Measurements from ENCODE around the gene HNRNPA1L2. TPM values are rescaled to one million over a fixed set of nuclear protein-coding genes. Genes with fewer than 3 reads are reported as not detected.
A peak's percentile ranks its signal among the peaks of the same experiment; 100 is the strongest.
"Not testable (repeated sequence)": the region's sequence is repeated elsewhere in the genome, so short reads cannot be mapped to it uniquely, and the experiment has no call there.

The HNRNPA1L2 gene
- total RNA-seq, 1 donor from 2014 or later = 12.0 TPM

- peak; percentile 54 for DNase-seq (ENCODE audit: low spot score, unreplicated experiment)
- no peaks in the 10 kb centered on the region for H3K27me3 Mint-ChIP-seq
- H3K4me3 Mint-ChIP-seq (ENCODE audit: low read depth) = peak overlapping the region; percentile 81
- TF ChIP-seq CTCF (IDR thresholded peaks at IDR 0.05; ENCODE audit: unreplicated experiment) = peak; percentile 13
- H3K4me1 Mint-ChIP-seq (ENCODE audit: low read depth) = peaks cover 6% of the 10 kb centered on the region
- peak overlapping the region; percentile 92 for H3K27ac Mint-ChIP-seq
- H3K36me3 Mint-ChIP-seq (ENCODE audit: insufficient read depth) = no peaks in the 10 kb centered on the region
- no peaks in the 10 kb centered on the region for H3K9me3 Mint-ChIP-seq (ENCODE audit: low read depth)
These were observed 42.2 kb upstream of the HNRNPA1L2 start for GRCh38 chr13:52599848-52600603.

- no peak for TF ChIP-seq CTCF (IDR thresholded peaks at IDR 0.05; ENCODE audit: unreplicated experiment)
- Mint-ChIP-seq H3K9me3 (ENCODE audit: low read depth) (no peaks in the 10 kb centered on the region), H3K4me1 (ENCODE audit: low read depth) (peaks cover 6% of the 10 kb centered on the region), H3K4me3 (ENCODE audit: low read depth) (peak overlapping the region; percentile 67), H3K36me3 (ENCODE audit: insufficient read depth) (no peaks in the 10 kb centered on the region), H3K27me3 (no peaks in the 10 kb centered on the region), H3K27ac (no peak overlapping the region)
- DNase-seq (ENCODE audit: low spot score, unreplicated experiment) = no peak
These were observed 41.6 kb upstream of the HNRNPA1L2 start for GRCh38 chr13:52600666-52601065.

GRCh38 chr13:52603316-52603715, 38.9 kb upstream of the HNRNPA1L2 start:
- not testable (repeated sequence) for H3K27me3 Mint-ChIP-seq; DNase-seq (ENCODE audit: low spot score, unreplicated experiment); H3K27ac Mint-ChIP-seq; H3K9me3 Mint-ChIP-seq (ENCODE audit: low read depth); H3K36me3 Mint-ChIP-seq (ENCODE audit: insufficient read depth); H3K4me3 Mint-ChIP-seq (ENCODE audit: low read depth); H3K4me1 Mint-ChIP-seq (ENCODE audit: low read depth)

- not testable (repeated sequence) for H3K27me3 Mint-ChIP-seq
These were observed 36.1 kb upstream of the HNRNPA1L2 start for GRCh38 chr13:52606126-52606525.

GRCh38 chr13:52606795-52607194, 35.4 kb upstream of the HNRNPA1L2 start:
- H3K27ac Mint-ChIP-seq = not testable (repeated sequence)

More at GRCh38 chr13:52606126-52606525, 36.1 kb upstream of the HNRNPA1L2 start:
- not testable (repeated sequence) for H3K36me3 Mint-ChIP-seq (ENCODE audit: insufficient read depth); DNase-seq (ENCODE audit: low spot score, unreplicated experiment); H3K27ac Mint-ChIP-seq; H3K4me3 Mint-ChIP-seq (ENCODE audit: low read depth); H3K9me3 Mint-ChIP-seq (ENCODE audit: low read depth)
- H3K4me1 Mint-ChIP-seq (ENCODE audit: low read depth) = peaks cover 14% of the 10 kb centered on the region

GRCh38 chr13:52608184-52608583, 34.0 kb upstream of the HNRNPA1L2 start:
- Mint-ChIP-seq H3K4me1 (ENCODE audit: low read depth) (peaks cover 14% of the 10 kb centered on the region), H3K27ac (peak overlapping the region; percentile 14)
- H3K9me3 Mint-ChIP-seq (ENCODE audit: low read depth); H3K4me3 Mint-ChIP-seq (ENCODE audit: low read depth); DNase-seq (ENCODE audit: low spot score, unreplicated experiment); H3K36me3 Mint-ChIP-seq (ENCODE audit: insufficient read depth); H3K27me3 Mint-ChIP-seq: not testable (repeated sequence)

More at GRCh38 chr13:52606795-52607194, 35.4 kb upstream of the HNRNPA1L2 start:
- not testable (repeated sequence) for H3K36me3 Mint-ChIP-seq (ENCODE audit: insufficient read depth); H3K27me3 Mint-ChIP-seq; H3K4me3 Mint-ChIP-seq (ENCODE audit: low read depth); DNase-seq (ENCODE audit: low spot score, unreplicated experiment); H3K9me3 Mint-ChIP-seq (ENCODE audit: low read depth)
- H3K4me1 Mint-ChIP-seq (ENCODE audit: low read depth) = peaks cover 14% of the 10 kb centered on the region

- not testable (repeated sequence) for DNase-seq (ENCODE audit: low spot score, unreplicated experiment); H3K36me3 Mint-ChIP-seq (ENCODE audit: insufficient read depth); H3K4me3 Mint-ChIP-seq (ENCODE audit: low read depth); H3K27ac Mint-ChIP-seq; H3K9me3 Mint-ChIP-seq (ENCODE audit: low read depth); H3K27me3 Mint-ChIP-seq
- H3K4me1 Mint-ChIP-seq (ENCODE audit: low read depth) = peaks cover 14% of the 10 kb centered on the region
- TF ChIP-seq CTCF (IDR thresholded peaks at IDR 0.05; ENCODE audit: unreplicated experiment) = peak; percentile 63
These were observed 33.1 kb upstream of the HNRNPA1L2 start for GRCh38 chr13:52609013-52609606.

GRCh38 chr13:52610158-52610557, 32.1 kb upstream of the HNRNPA1L2 start:
- peaks cover 14% of the 10 kb centered on the region for H3K4me1 Mint-ChIP-seq (ENCODE audit: low read depth)
- not testable (repeated sequence) for H3K27ac Mint-ChIP-seq; H3K9me3 Mint-ChIP-seq (ENCODE audit: low read depth); H3K4me3 Mint-ChIP-seq (ENCODE audit: low read depth); H3K27me3 Mint-ChIP-seq; DNase-seq (ENCODE audit: low spot score, unreplicated experiment); H3K36me3 Mint-ChIP-seq (ENCODE audit: insufficient read depth)

Data from progenitor cell of endocrine pancreas (in vitro differentiated cells).